ENCODE results near the gene KANSL3. TPM values are rescaled to one million over a fixed set of nuclear protein-coding genes. Genes with fewer than 3 reads are reported as not detected.

The KANSL3 gene
- total and polyA plus RNA-seq, 9 of the 15 experiments (the other 6 are each of a cell fraction or from before 2014, with no cell fraction given), result 11.3 to 43.7 (median 27.9) TPM

DNA sequence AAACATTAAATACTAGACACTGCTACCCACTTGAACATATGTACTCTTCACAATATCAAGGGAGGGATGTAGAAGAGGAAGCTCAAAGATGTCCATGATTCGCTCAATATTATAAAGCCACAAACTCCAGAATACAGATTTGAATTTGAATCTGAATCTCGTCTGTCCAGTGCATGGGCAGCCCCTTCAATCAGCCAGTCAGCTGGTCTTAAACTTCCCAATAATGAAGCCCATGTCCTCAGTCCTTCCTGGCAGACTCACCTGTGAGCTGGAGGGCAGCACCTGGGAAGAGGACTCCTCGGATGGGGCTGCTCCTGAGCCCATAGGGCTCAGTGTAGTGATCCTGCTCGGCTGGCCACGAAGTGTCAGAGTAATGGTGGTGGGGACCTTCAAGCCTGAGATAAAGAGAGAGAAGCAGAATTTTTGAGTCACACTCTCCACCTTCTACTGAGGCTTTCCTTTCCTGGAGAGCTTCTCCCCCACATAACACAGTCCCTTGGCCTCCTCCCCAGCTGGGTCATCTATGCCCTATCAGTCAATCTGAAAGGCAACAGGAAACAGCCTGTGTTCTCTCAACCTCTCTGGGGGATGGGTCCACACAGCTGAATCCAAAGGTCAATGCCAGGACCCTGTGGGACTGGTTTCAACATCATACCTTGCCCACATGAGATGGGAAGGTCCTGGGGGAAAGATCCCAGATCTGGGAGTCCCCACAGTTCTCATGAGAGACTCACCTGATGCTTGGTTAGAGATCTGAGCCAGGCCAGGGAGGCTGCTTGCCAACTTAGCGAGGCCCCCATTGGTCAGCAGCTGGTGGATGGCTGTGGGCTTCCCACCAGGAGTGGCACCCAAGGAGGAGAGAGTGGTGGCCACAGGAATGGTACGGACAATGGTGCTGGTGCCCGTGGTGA, 36.5 kb downstream of the KANSL3 start (continued):
- TF ChIP-seq, protein P1, sequence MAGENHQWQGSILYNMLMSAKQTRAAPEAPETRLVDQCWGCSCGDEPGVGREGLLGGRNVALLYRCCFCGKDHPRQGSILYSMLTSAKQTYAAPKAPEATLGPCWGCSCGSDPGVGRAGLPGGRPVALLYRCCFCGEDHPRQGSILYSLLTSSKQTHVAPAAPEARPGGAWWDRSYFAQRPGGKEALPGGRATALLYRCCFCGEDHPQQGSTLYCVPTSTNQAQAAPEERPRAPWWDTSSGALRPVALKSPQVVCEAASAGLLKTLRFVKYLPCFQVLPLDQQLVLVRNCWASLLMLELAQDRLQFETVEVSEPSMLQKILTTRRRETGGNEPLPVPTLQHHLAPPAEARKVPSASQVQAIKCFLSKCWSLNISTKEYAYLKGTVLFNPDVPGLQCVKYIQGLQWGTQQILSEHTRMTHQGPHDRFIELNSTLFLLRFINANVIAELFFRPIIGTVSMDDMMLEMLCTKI (IDR thresholded peaks at IDR 0.05; ENCODE audit: partially characterized antibody), result no peak
- TF ChIP-seq, protein P2, sequence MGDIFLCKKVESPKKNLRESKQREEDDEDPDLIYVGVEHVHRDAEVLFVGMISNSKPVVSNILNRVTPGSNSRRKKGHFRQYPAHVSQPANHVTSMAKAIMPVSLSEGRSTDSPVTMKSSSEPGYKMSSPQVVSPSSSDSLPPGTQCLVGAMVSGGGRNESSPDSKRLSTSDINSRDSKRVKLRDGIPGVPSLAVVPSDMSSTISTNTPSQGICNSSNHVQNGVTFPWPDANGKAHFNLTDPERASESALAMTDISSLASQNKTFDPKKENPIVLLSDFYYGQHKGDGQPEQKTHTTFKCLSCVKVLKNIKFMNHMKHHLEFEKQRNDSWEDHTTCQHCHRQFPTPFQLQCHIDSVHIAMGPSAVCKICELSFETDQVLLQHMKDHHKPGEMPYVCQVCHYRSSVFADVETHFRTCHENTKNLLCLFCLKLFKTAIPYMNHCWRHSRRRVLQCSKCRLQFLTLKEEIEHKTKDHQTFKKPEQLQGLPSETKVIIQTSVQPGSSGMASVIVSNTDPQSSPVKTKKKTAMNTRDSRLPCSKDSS (IDR thresholded peaks at IDR 0.05; ENCODE audit: low read depth, partially characterized antibody), result no peak
- no peak for TF ChIP-seq NR2F6 (CRISPR knock-in tag; IDR thresholded peaks at IDR 0.05)
- no peak for TF ChIP-seq POLR3G (IDR thresholded peaks at IDR 0.05; ENCODE audit: extremely low read depth, insufficient read length, insufficient replicate concordance)
- no peak for TF ChIP-seq NCOR1 (IDR thresholded peaks at IDR 0.05)
- TF ChIP-seq, protein P3, sequence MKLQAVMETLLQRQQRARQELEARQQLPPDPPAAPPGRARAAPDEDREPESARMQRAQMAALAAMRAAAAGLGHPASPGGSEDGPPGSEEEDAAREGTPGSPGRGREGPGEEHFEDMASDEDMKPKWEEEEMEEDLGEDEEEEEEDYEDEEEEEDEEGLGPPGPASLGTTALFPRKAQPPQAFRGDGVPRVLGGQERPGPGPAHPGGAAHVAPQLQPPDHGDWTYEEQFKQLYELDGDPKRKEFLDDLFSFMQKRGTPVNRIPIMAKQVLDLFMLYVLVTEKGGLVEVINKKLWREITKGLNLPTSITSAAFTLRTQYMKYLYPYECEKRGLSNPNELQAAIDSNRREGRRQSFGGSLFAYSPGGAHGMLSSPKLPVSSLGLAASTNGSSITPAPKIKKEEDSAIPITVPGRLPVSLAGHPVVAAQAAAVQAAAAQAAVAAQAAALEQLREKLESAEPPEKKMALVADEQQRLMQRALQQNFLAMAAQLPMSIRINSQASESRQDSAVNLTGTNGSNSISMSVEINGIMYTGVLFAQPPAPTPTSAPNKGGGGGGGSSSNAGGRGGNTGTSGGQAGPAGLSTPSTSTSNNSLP (IDR thresholded peaks at IDR 0.05; ENCODE audit: borderline replicate concordance, low read depth, low read length), result no peak
- no peak for TF ChIP-seq SP2 (IDR thresholded peaks at IDR 0.05; ENCODE audit: extremely low read depth, low read depth, low read length, poor library complexity, severe bottlenecking)
- no peak for TF ChIP-seq BRD9 (IDR thresholded peaks at IDR 0.05; ENCODE audit: low read depth, partially characterized antibody)
- no peak for TF ChIP-seq NR4A1 (CRISPR knock-in tag; IDR thresholded peaks at IDR 0.05)
- no peak for TF ChIP-seq NR4A1 (tag; IDR thresholded peaks at IDR 0.05)
- TF ChIP-seq ZNF444 (CRISPR knock-in tag; IDR thresholded peaks at IDR 0.05), result no peak
- no peak for TF ChIP-seq TFAM (CRISPR knock-in tag; conservative IDR thresholded peaks at IDR 0.05)
- no peak for TF ChIP-seq EHMT2 (IDR thresholded peaks at IDR 0.05)
- TF ChIP-seq FOSL1 (tag; conservative IDR thresholded peaks at IDR 0.05), result peak; percentile 62

All from K562 (cell line).